ENCODE results near the gene TMEM81. TPM values are rescaled to one million over a fixed set of nuclear protein-coding genes. Genes with fewer than 3 reads are reported as not detected.

TMEM81 gene
- total RNA-seq, 2 donors from 2014 or later: 4.9 to 6.2 TPM

DNA sequence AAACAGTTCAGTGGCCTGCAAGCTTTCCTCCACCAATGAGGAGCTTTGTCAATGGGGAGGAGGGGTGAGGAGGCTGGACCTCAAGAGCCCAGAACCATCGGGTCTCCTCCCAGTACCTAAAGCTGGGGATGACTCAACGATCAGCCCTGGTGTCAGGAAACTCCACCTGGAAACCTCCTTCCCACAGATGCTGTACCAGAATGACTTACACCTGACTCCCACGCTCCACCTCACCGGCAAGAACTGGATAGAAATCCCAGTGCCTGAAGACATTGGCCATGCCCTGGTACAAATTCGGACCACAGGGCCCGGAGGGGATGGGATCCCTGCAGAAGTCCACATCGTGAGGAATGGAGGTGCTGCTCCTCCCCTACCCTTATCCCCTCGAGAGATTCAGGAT lies 11.4 kb downstream of the TMEM81 start:
- Histone ChIP-seq H3K4me3 (ENCODE audit: low read length) (no peak overlapping the region), H3K4me1 (ENCODE audit: control insufficient read depth, insufficient read depth, low read length) (no peaks in the 10 kb centered on the region), H3K9ac (ENCODE audit: extremely low read depth, low read length, poor library complexity, severe bottlenecking) (no peak overlapping the region), H3K9me3 (ENCODE audit: control insufficient read depth, low read length) (no peaks in the 10 kb centered on the region), H3K36me3 (ENCODE audit: control insufficient read depth, insufficient read depth, low read length) (no peaks in the 10 kb centered on the region), H3K27me3 (ENCODE audit: control insufficient read depth, insufficient read depth, low read length, poor library complexity, severe bottlenecking) (no peaks in the 10 kb centered on the region), H3K27ac (ENCODE audit: low read depth, low read length) (no peak overlapping the region)
- TF ChIP-seq CTCF (conservative IDR thresholded peaks at IDR 0.05): no peak
- no peaks in the 10 kb centered on the region for H3K4me1 Mint-ChIP-seq
- no peak for DNase-seq
- no peak overlapping the region for H3K4me3 Mint-ChIP-seq
- WGBS, 2 experiments (ENCODE audit: insufficient coverage in 1 of 2, insufficient read length in 1 of 2): 83 to 92% methylated on average over 1 to 8 of the region's 8 CpGs
- no peaks in the 10 kb centered on the region for H3K36me3 Mint-ChIP-seq (ENCODE audit: low read depth)
- H3K27me3 Mint-ChIP-seq (ENCODE audit: insufficient read depth): peaks cover 2% of the 10 kb centered on the region
- no peak overlapping the region for H3K27ac Mint-ChIP-seq
- H3K9me3 Mint-ChIP-seq: no peaks in the 10 kb centered on the region

DNA sequence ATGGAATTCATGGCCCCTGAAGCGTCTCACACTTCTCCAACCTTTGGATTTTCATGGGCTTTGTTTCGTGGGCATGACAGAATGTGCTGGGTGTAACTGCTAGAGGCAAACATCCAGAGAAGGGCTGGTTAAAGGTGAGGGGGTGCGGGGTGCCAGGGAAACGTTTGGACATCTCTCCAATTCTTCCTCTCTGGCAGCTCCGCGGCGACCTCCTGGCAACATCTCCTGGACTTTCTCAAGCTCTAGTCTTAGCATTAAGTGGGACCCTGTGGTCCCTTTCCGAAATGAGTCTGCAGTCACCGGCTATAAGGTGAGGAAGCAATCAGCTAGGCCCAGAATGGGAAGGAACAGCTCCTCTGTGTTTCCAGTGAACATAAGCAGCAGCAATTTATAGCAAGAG lies 12.0 kb downstream of the TMEM81 start:
- no peak for TF ChIP-seq CTCF (conservative IDR thresholded peaks at IDR 0.05)
- Histone ChIP-seq H3K36me3 (ENCODE audit: control insufficient read depth, insufficient read depth, low read length) (no peaks in the 10 kb centered on the region), H3K27me3 (ENCODE audit: control insufficient read depth, insufficient read depth, low read length, poor library complexity, severe bottlenecking) (no peaks in the 10 kb centered on the region), H3K9ac (ENCODE audit: extremely low read depth, low read length, poor library complexity, severe bottlenecking) (no peak overlapping the region), H3K4me1 (ENCODE audit: control insufficient read depth, insufficient read depth, low read length) (no peaks in the 10 kb centered on the region), H3K27ac (ENCODE audit: low read depth, low read length) (no peak overlapping the region), H3K9me3 (ENCODE audit: control insufficient read depth, low read length) (no peaks in the 10 kb centered on the region), H3K4me3 (ENCODE audit: low read length) (no peak overlapping the region)
- Mint-ChIP-seq H3K4me3 (no peak overlapping the region), H3K27me3 (ENCODE audit: insufficient read depth) (peaks cover 2% of the 10 kb centered on the region), H3K27ac (no peak overlapping the region), H3K9me3 (no peaks in the 10 kb centered on the region), H3K4me1 (no peaks in the 10 kb centered on the region), H3K36me3 (ENCODE audit: low read depth) (no peaks in the 10 kb centered on the region)
- WGBS, 2 experiments (ENCODE audit: insufficient coverage in 1 of 2, insufficient read length in 1 of 2): 91 to 93% methylated on average over 7 to 9 of the region's 9 CpGs
- DNase-seq: no peak

- Mint-ChIP-seq H3K9me3 (no peaks in the 10 kb centered on the region), H3K27me3 (ENCODE audit: insufficient read depth) (peaks cover 2% of the 10 kb centered on the region), H3K36me3 (ENCODE audit: low read depth) (no peaks in the 10 kb centered on the region), H3K27ac (no peak overlapping the region), H3K4me1 (no peaks in the 10 kb centered on the region), H3K4me3 (no peak overlapping the region)
- H3K27ac ChIP-seq (ENCODE audit: low read depth, low read length): no peak overlapping the region
- no peaks in the 10 kb centered on the region for H3K36me3 ChIP-seq (ENCODE audit: control insufficient read depth, insufficient read depth, low read length)
- no peak overlapping the region for H3K9ac ChIP-seq (ENCODE audit: extremely low read depth, low read length, poor library complexity, severe bottlenecking)
- H3K4me3 ChIP-seq (ENCODE audit: low read length): no peak overlapping the region
- DNase-seq: no peak
- 88 to 93% methylated on average over 7 to 12 of the region's 12 CpGs for WGBS, 2 experiments (ENCODE audit: insufficient coverage in 1 of 2, insufficient read length in 1 of 2)
- no peaks in the 10 kb centered on the region for H3K27me3 ChIP-seq (ENCODE audit: control insufficient read depth, insufficient read depth, low read length, poor library complexity, severe bottlenecking)
- no peaks in the 10 kb centered on the region for H3K9me3 ChIP-seq (ENCODE audit: control insufficient read depth, low read length)
- H3K4me1 ChIP-seq (ENCODE audit: control insufficient read depth, insufficient read depth, low read length): no peaks in the 10 kb centered on the region
- no peak for TF ChIP-seq CTCF (conservative IDR thresholded peaks at IDR 0.05)
These were observed 12.5 kb downstream of the TMEM81 start for GRCh38 chr1:205071801-205072200.

All from endodermal cell (in vitro differentiated cells).